GM19035 (cell line): ENCODE measurements around the gene COPZ2.

ENCODE experiments used
- ATAC-seq: cut with Tn5 transposase; IDR thresholded peaks from one replicate; pipeline ENCODE4 v1.9.1; 2021; ENCODE audit not compliant: unreplicated experiment

The COPZ2 gene

DNA sequence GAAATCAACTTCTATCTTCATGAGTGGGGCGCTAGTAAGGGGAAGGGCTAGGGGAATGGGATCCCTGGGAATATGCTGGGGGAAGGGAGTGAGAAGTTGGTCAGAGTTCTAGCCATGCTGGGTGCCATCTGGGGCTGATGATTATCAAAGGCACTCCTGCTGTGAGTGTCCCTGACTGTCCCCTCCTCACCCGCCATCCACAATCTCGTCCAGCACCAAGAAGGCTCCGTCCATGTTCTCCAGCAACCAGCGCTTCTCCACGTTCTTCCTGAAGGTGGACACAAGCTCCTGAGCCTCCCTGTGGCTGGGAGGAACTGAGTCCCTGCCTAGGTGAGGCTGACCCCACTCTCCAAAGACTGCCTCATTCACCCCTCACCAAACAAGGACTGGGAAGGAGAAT lies 5.6 kb downstream of the COPZ2 start:
- ATAC-seq, result no peak

DNA sequence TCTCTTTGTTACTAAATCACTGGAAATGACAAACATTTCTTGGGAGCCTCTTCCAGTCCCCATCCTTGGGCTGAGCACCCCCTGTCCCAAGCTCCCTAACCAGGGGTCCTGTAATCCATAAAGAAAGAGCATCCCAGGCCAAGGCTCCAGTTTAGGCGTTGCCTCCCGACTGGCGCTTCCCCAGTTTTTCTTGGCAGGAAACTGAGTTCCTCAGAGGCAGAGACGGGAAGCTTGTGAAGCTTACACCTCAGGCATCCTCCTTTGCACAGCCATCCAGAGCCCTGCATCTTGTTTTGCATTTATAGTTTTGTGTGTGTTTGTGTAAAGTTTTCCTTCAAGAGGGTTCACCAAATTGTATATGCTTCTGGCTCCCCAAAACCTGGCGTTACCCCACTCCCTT lies 7.1 kb downstream of the COPZ2 start:
- ATAC-seq, result no peak

DNA sequence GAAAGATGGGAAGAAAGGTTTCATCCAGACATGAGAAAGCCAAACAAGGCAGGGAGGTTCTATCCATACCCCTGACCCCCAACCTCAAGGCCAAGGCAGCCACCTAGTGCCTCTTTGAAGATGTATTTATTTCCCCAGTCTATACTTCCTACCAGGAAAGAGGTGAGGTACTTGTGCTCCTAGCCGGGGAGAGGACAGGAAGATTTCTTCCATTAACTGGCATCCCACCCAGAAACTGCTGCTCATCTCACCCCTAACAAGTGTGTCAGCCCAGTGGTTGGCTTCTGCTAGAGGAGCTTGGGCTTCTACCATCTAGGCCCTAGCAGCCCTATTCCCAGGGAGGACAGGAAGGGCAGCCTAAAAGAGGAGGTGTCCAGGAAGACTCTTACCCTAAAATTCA lies 8.9 kb downstream of the COPZ2 start:
- ATAC-seq, result no peak

DNA sequence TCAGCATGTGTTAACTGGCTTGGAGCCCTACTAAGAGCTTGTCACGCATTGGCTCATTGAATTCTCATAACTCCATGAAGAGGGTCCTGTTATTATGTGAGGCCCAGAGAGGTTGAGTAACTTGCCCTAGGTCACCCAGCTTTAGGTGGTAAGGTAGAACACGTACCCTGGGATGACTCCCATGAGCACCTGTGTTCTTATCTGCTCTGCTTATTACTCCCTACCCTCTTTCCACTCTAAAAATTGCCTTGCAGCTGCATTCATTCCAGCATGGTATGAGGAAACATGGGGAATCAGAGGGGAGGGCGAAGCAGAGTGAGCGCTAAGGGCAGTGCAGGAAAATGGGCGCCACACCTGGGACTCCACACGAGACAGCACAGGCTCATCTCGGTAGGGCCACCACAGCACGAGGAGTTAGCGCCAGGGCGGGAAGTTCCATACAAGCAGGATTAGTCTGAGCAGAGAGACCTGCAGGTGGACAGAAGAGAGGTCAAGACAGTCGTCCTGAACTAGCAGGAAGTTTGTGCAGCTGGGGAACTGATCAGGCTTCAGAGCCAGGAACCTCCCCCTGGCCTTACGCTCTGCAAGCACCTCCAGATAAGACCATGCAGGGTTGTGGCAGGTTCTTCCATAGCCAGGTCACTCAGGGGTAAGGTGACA lies 10.1 kb downstream of the COPZ2 start:
- no peak for ATAC-seq

DNA sequence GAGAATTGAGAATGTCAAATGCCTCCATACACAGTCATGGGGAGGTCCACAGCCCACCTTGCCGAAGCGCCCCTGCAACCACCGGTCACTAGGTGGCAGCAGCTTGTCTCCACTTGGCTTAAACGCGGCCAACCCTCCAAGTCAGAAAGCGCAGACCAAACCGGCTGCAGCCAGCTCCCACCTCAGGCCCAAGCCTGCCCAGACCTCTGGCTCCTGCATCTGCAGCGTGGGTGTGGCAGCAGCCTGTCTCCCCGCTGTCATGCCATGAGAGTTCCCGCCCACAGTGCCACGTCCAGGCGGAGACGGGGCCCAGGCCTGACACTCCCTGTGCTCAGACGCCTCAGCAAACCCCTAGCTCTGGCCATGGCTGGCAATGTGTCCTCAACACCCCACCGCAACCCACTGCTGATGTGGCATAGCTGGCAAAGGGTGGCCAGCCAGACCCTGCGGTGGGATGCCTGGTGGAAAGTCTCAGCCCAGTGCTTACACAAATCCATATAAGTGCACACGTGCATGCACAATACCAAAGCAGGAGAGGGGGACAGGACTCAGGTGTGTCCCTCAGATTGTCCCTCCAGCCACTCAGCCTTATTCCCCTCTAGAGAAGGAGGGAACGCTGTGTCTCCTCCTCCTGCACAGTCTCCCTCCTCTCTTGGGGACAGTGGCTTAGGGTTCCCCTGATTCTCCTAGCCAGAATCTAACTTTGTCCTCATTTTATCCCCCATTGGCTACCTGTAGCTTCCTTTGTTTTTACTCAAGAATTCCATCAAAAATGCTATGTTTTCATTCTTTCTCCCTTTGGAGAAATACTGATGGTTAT lies 10.9 kb downstream of the COPZ2 start:
- ATAC-seq, result no peak

DNA sequence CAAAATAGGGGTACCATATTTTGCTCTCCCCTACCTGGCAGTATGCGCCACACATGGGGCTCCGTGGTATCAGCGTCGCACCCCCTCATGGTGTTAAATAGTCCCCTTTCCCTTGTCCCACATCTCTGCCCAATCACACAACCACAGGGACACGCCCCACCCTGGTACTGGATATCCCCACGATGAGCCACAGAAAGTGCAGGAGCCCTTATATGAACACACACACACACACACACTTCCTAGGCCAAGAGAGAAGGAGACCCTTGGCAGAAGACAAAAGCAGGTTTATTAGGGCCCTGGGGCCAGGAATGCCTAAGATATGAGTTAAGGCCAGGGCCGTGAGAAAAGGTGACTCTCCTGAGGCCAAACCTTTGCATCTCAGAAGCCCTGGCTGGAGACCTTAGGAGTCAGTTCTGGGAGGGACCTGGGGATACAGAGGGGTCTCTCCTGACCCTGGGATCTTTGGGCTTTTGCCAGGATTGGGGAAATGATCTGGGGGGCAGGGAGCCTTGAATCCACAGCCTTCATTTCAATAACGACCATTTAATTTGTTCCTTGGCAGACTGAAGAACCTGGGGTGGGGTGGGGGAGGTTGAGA lies 11.6 kb downstream of the COPZ2 start:
- no peak for ATAC-seq

DNA sequence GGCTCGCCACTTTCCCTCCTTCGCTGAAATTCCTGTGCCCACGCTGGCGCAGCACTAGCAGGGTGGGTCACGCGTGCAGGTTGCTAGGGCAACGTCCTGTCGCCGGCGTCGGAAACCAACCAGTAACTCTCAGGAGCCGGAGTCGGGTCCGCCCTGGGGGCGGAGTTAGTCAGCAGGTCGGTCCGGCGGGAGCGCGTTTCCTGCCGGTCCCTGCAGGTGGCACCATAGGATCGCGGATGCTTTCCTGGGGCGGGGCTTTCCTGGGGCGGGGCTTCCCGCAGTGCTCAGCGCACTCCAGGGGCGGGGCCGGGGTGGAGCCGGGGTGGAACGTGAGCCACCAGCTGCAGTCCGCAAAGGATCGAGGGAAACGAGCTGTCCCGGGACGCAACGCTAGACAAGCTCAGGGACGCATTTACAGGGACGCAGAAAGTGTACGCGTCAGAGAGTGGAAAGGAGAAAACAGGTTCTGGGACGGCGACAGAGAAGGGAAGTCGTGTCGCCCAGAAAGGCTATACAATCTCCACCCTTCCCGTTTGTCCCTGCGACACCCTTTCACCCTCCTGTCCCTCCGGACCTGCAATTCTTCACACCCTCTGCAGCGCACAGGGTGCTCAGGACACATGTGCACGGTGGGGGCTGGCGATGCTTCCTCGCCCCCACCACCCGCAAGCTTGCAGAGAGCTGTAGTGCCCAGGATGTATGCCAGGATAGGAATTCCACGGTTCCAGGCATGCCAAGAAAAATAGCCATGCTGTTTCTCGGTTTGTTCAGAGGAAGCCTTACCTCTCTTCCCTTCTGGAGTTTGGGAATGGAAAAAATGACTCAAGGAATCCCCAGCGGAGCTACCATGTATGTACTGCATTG lies 12.3 kb downstream of the COPZ2 start:
- peak; percentile 82 for ATAC-seq

DNA sequence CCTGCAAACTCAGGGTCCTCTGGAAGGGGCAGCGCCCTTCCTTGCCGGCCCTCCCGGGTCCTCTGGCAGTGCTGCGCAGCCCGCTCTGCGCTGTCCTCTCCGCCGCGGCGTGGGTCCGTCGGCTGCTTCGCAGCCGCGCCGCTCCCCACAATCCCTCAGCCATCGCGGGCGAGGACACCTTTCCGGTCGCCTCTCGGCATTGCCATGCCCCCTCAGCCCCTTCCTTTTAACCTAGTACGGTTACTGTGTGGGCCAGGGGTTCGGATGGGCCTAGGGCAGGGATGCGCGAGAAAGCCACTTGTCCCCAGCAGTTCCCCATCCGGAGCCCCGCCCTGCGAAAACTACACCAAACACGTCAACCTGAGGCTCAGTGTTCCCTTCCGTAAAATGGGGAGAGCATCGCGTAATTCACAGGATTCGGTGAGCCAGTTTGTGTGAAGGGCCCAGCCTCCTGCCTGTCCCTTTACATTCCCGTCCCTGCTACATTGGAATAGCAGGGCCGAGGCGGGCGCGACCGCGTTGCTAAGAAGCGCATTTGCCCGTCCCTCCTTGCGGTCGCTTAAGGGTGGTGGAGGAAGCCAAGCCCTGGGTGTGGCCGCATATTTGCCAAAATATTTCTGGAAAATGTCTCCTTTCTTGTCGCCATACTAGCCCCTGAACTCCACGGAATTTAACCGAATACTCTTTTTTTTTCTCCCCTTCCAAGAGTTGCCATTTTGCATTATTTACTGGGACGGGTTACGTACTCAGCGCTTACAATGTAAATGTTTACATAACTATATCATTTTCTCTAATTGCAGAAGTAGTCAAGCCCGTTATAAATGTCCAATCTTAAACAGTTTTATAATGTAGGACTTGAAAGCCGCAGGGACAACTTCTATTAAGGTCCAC lies 13.2 kb downstream of the COPZ2 start:
- peak; percentile 16 for ATAC-seq

DNA sequence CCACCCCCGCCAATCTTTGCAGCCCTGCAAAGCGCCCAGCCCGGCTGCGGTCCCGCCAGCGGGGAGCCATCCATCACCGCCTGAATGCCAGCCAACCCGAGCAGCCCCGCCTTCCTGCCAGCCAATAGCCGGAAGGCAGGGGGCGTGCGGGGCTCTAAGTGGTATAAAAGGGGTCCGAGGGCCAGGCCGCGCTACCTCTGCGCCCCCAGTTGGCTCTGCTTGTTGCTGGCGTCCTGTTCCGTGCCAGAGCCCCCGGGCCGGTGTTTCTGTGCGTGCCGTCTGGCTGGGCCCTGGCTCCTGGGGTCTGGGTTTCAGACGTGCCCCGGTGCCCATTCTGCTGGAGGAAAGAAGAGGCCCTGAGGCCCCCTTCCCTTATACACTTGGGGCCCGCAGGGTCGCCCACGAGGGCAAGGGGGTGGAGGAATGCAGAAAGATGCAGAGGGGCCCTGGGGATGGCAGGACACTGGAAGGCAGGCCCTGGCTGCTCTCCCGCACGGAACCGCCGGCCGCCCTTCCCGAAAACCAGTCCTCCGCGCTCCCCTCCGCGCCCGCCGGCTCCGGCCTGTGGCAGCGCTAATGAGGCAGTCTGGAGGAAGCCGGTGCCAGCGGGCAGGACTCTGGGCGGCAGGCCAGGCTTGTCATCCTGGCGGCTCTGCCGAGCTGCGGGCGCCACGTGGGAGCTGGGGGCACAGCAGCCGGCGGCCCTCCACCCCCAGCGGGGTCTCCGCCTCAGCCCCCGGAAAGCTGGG lies 14.0 kb downstream of the COPZ2 start:
- no peak for ATAC-seq

DNA sequence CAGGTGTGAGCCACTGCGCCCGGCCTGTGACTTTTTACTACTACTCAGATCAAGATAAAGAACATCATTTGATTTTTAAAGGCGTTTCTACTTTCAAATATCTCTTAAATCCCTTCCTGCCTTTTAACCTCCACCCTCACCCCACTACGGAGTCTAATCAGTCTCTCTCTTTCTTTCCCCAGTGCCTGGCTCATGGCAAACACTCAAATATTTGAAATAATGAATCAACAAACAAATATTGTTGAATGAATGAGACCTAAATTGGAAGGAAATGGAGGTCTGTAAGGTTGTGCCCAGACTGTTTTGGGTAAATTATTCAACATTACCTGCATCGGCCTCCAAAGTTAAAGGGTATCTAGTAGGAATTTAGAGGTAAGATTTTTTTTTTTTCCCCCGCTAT lies 14.7 kb downstream of the COPZ2 start:
- ATAC-seq, result no peak

DNA sequence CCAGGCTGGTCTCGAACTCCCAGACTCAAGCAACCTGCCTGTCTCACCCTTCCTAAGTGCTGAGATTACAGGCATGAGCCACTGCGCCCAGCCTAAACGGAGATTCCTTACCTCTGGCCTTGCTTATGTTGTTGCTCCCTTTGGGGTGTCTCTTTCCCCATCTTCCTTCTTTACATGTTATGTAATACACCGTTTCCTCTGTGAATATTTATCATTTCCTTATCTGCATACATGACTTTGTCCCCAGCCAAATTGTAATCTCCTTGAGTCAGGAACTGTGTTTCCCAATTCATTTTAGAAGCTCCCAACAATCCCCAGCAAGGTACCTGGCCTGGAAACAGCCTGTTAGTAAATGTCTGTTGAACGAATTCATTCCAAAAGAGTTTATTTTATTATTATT lies 15.7 kb downstream of the COPZ2 start:
- ATAC-seq, result no peak

DNA sequence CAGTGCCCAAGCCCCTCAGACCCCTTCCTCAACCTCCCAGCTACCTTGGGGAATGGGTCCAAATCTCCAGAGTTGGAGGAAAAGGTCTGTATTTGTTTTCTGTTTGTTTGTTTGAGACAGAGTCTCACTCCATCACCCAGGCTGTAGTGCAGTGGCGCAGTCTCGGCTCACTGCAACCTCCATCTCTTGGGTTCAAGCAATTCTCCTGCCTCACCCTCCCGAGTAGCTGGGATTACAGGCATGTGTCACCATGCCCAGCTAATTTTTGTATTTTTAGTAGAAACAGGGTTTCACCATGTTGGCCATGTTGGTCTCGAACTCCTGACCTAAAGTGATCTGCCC lies 19.8 kb downstream of the COPZ2 start:
- ATAC-seq, result peak; percentile 30

DNA sequence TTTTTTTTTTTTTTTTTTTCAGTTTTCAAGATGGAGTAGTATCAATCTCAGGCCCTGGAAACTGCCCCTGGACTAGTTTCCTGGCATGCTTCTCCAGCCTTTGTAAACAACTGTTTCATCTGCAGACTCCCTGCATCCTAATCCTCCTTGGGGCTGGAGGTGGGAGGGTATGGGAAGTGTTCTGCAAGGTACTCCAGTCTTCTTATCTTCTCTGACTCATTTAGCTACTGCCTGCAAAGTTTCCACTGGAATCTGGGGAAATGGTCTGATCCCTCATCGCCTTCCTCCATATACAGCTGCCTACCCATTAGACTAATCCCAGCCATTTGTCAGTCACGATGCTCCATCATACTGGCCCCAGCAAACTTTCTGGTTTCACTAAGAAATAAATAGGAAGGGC lies 21.5 kb downstream of the COPZ2 start:
- ATAC-seq, result no peak

DNA sequence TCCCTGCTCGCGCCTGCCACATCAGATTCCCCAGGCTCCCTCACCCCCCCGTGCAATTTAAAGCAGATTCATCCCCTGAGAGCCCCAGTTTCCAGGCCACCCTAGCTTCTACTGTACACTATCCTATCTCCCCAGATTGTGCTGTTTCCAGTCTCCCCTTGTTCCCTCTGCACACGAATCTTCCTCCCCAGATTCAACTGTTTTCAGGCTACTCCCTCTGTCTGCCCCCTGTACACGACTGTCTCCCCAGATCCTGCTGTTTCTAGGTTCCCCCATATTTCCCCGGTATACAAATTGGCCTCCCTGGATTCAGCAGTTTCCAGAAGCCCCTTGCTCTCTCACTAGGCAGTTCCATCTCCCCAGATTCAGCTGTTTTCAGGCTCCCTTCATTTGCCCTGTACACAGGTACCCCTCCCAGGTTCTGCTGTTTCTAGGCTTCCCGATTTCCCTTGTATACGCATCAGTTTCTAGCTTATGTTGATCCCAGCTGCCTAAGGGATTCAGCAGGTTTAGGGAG lies 22.9 kb downstream of the COPZ2 start:
- ATAC-seq, result no peak

DNA sequence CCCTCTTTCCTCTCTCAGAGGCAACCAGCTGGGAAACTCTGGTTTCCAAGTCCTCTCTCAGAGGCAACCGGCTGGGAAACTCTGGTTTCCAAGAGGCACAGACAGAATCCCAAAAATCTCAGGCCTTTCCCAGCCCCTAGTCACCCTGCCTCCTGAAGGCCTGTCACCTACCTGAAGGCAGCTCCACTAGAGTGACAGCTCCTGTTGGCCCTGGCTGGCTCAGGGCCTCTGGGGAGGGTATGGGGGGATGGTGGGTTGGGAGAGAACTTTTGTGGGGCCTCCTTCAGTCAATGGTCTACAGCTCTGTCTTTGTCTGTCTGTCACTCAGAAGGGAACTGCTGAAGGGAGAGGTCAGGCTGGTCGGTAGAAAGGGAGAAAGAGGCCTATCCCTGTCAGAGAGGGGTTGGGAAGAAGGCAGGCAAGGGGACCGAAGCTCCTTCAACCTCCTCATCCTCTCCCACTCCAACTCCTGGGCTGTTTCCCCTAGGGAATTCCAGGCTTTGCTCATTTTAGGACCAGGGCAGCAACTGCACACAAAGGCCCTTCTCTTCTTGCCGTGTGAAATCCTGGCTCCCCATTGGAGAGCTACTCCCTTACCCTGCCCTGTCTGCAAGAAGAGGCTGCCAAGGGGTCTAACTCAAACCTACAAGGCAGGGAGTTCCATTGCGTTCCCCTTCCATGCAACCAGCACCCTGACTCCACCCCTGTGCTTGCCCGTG lies 23.6 kb downstream of the COPZ2 start:
- no peak for ATAC-seq

DNA sequence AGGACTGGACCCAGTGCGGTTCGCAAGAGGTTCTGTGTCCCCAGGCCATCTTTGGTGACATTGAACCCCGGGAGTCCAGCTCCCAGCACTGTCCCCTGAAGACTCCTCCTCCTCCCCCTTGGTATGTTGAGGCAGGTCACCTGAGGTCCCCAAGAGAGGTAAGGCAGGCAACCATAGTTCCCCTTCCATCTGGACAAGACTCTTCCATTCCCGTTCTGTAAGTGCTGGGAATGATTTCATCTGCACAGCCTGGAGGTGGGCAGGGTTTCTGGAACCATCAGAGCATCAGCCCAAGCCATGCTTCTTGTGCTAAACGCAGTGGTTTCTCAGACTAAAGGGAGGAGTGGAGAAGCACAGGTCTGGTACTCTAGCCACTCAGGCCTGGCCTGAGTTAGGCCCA lies 24.9 kb downstream of the COPZ2 start:
- no peak for ATAC-seq

DNA sequence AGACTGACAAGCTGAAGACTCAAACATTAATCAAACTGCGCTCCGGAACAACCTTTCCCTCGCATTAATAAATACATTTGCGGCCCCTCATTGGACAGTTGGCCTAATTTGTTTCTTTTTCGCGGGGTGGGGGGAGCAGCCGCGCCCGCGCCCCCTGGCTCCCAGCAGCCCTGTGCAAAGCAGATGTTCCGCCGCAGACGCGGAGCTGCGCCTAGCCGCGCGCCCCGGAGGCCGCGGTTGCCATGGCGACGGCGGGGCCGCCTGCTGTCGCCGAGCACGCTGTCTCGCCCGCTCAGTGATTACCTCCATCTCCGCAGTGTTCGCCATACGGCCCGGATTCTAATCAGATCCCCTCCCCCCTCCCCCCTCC lies 25.5 kb downstream of the COPZ2 start:
- ATAC-seq, result no peak

DNA sequence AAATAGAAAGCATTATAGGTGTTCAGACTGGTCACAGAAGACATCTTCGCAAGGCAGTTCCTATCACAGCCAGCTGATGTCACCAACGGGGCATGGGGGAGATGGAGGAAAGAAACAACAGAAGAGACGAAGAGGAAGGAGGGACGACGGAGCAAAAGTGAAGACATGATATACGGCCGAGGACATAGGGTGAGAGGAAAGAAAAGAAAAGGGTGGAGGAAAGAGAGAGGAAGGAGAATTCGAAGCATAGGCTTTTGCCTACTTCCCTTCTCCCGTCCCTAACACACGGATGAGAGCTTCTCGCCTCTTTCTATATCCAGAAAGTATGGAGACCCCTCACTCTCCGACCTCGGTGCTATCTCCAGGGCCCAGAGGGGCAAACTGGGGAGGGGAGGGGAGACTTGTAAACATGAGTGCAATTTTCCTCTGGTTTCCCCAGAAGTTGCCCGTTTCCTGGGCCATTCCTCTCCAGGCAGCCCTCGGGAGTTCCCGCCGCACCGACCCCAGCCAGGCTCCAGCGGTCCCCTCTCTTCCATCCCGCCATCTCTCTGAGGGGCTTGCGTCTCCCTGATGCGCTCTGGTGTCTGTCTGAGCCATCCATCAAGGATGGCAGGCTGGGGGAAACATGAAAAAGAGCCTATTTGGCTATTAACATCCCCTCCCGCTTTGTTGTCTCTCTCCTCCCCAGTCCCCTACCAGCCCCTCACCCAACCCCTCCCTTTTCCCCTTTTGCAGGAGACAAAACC lies 26.0 kb downstream of the COPZ2 start:
- ATAC-seq, result no peak
